Activated T-cell treated with anti-CD3 and anti-CD28 coated beads, Interleukin-2, amount 50 U/mL, for 72 hours (primary cell): Measurements from ENCODE around the gene OR9Q1. TPM values are rescaled to one million over a fixed set of nuclear protein-coding genes. Genes with fewer than 3 reads are reported as not detected.

Experiments used
- ATAC-seq, 2 donors: fragments of 150-1000 bp; cut with Tn5 transposase; replicated peaks in 1 of 2; 2 replicates each; pipeline ENCODE4 v1.10.0; 2021; ENCODE audit warnings: moderate library complexity in 2 of 2, mild to moderate bottlenecking in 1 of 2
- DNase-seq, 2 donors: peaks; one replicate each; pipeline ENCODE4 v3.0.0; 2021 to 2022; ENCODE audit warnings: mixed read lengths in 1 of 2
- H3K27ac Mint-ChIP-seq: one replicate; pipeline ENCODE4 v1.8.0; 2022; ENCODE audit warnings: mild to moderate bottlenecking, moderate library complexity, mixed read lengths
- H3K27me3 Mint-ChIP-seq: one replicate; pipeline ENCODE4 v1.8.0; 2022; ENCODE audit warnings: low read depth, mixed read lengths
- H3K36me3 Mint-ChIP-seq, 2 donors: one replicate each; pipeline ENCODE4 v1.8.0; 2022; ENCODE audit warnings: mixed read lengths in 2 of 2, mild to moderate bottlenecking in 1 of 2; ENCODE audit not compliant: insufficient read depth in 2 of 2
- H3K4me1 Mint-ChIP-seq: one replicate; pipeline ENCODE4 v1.8.0; 2022; ENCODE audit warnings: low read depth, mixed read lengths
- H3K4me3 Mint-ChIP-seq, 2 donors: one replicate each; pipeline ENCODE4 v1.8.0; 2022; ENCODE audit warnings: mild to moderate bottlenecking in 2 of 2, mixed read lengths in 2 of 2, moderate library complexity in 2 of 2
- H3K9me3 Mint-ChIP-seq, 2 donors: one replicate each; pipeline ENCODE4 v1.8.0; 2022; ENCODE audit warnings: mixed read lengths in 2 of 2
- total RNA-seq, 2 donors: library from RNA; stranded (reverse); gene quantifications; one replicate each; pipeline ENCODE4 v1.2.3, GENCODE V29; 2022

OR9Q1 gene
- total RNA-seq, 2 donors from 2014 or later: not detected

DNA sequence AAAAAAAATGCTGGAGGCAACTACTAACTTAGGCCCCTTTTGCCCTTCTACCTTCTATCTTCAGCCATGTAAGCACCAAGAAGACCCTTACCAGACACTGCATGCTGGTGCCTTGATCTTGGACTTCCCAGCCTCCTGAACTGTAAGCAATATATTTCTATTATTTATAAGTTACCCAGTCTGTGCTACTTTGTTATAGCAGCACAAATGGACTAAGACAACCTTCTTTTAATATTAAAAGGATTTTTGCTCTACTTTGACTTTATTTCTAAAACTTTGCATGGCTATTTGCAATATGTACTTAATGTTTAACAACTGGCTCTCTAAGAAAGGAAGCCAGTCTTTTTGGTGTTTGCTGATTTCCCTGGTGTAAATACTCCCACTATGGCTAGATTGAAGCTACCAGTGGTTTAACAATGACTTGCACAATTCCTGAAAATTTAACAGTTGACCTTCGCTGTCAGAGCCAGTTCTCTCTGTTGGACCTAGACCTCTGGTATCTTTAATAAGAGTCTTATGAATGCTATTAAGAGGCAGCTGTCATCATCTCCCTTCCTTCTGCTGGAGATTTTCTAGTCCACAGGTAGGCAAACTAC is 32.2 kb downstream of the OR9Q1 start:
- no peak for DNase-seq
- no peak overlapping the region for H3K4me3 Mint-ChIP-seq
- peaks cover 0 to 1% of the 10 kb centered on the region in 2 donors for H3K9me3 Mint-ChIP-seq
- no peaks in the 10 kb centered on the region for H3K4me1 Mint-ChIP-seq
- H3K27ac Mint-ChIP-seq: no peak overlapping the region
- no peaks in the 10 kb centered on the region for H3K36me3 Mint-ChIP-seq
- H3K27me3 Mint-ChIP-seq: peaks cover 5% of the 10 kb centered on the region
- no peak for ATAC-seq

DNA sequence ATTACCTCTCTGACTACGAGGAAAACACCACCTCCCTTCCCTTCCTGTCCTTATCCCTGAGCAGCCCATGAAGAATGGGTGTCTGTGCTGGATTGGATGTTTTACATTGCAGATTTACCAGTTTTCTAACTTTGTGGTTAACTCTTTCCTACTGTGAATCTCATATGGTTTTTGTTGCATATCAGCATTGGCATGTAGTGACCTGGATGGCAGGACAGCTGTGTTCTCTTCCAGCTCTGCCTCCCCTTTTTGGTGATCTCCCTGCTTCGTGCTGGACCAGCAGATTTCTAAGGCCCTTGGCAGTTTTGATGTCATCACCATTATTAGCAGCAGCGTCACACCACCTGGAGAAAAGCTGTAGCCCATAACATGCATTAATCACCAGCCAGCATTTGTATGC is 33.8 kb downstream of the OR9Q1 start:
- H3K9me3 Mint-ChIP-seq: peaks cover 0 to 1% of the 10 kb centered on the region in 2 donors
- H3K4me1 Mint-ChIP-seq: no peaks in the 10 kb centered on the region
- no peaks in the 10 kb centered on the region for H3K36me3 Mint-ChIP-seq
- no peak overlapping the region for H3K27ac Mint-ChIP-seq
- no peak for ATAC-seq
- DNase-seq: no peak
- no peak overlapping the region for H3K4me3 Mint-ChIP-seq
- peaks cover 5% of the 10 kb centered on the region for H3K27me3 Mint-ChIP-seq

DNA sequence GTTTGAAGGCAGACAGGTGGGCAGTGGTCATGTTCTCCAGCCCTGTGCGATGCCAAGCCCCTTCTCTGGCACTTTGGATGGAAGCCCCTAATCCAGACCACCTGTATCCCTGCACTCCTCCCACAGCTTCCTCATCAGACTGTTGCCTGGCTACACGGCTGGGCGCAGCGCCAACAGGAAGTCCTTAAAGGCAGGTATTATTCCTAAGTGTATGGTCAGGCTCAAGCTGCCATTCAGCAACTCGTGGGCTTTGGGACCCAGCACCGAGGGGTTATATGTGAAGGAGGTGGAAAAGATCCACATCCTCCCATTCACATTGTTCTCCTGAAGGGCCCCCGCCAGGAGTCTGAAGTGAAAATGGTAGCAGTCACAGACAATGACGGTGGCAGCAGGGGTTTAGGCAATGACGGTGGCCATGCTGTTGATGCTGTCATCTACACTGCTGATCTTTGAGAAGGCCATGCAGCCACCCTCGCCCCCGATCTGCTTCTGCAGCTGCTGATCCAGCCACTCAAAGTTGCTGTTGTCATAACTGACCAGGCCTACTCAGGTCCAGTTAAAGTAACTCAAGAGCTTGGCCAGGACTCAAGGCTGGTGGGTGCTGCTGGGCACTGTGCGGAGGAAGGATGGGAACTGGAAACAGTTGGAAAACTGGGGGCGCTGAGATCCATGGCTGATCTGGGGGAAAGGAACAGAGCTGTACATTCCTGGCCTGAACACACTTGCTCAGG is 34.8 kb downstream of the OR9Q1 start:
- Mint-ChIP-seq H3K9me3 (peaks cover 0 to 1% of the 10 kb centered on the region in 2 donors), H3K4me3 (no peak overlapping the region)

DNA sequence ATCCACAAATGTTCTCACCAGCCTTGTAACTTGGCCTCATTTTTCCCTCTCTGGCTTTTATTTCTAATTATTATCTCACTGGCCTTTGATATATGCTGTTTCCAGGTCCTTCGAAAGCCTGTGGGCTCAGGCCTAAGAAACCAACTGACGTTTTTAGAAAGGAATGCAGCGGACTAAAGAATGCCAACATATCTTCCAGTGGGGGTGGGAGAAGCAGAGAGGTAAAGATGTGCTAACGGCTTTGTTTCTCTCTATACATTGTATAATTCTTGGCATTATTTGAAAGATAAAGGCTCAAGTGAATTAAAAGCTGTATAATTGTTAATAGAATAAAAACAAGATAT is 35.3 kb downstream of the OR9Q1 start:
- Mint-ChIP-seq H3K4me3 (no peak overlapping the region), H3K4me1 (no peaks in the 10 kb centered on the region), H3K36me3 (no peaks in the 10 kb centered on the region), H3K27me3 (peaks cover 5% of the 10 kb centered on the region), H3K9me3 (peaks cover 0 to 1% of the 10 kb centered on the region in 2 donors), H3K27ac (no peak overlapping the region)
- DNase-seq (no peak), ATAC-seq (no peak)

More for the DNA sequence above, 34.8 kb downstream of the OR9Q1 start:
- Mint-ChIP-seq H3K4me1 (no peaks in the 10 kb centered on the region), H3K27ac (no peak overlapping the region), H3K36me3 (no peaks in the 10 kb centered on the region), H3K27me3 (peaks cover 5% of the 10 kb centered on the region)
- ATAC-seq (no peak), DNase-seq (no peak)

DNA sequence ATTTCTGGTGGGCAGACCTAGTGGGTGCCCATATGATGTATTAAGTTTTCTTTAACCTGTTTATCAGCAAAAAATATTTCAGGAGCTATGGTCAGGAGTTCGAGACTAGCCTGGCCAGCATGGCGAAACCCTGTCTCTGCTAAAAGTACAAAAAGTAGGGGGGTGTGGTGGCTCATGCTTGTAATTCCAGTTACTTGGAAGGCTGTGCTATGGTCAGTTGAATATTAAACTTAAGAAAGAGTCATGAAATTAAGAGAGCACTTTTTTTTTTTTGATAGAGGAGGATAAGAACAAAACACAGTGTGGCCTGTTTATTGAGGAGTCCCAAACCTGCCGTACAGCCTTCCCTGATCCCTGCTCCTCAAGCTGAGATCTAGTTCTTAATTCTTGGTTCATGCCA is 36.9 kb downstream of the OR9Q1 start:
- peaks cover 5% of the 10 kb centered on the region for H3K27me3 Mint-ChIP-seq
- no peaks in the 10 kb centered on the region for H3K4me1 Mint-ChIP-seq

DNA sequence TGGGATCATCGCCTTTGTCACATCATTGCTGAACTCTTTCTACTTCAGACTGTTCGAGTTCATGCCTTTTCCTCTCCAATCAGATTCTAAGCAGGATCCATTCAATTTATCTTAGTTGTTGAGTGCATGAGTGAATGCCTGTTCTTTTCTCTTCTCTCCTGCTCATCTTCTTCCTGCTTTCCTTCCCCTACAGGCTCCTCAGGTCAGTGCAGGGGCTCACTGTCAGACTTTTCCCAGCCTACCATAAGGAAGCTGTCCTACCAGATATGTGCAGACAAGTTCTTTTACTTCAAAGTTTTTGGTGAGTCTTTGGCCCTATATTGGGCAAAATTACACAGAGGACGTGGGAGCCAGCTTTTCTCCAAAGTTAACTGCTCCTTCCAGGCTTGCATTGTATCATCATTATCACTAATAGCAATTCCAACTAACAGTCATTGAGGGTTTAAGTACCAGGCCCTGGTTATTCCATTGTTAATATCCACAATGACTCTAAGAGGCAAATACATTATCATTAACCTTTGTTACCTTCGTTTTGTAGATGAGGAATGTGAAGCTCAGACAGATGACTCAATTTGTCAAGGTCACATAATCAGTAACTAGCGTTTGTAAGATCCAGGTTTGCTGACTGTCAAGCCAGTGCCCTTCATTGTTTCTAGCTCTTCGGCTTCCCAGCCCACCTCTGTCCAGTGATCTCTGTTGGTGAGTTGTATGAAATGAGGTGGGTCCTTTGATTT is 37.4 kb downstream of the OR9Q1 start:
- no peak overlapping the region for H3K27ac Mint-ChIP-seq
- no peaks in the 10 kb centered on the region for H3K36me3 Mint-ChIP-seq
- peaks cover 5% of the 10 kb centered on the region for H3K27me3 Mint-ChIP-seq
- ATAC-seq (no peak), DNase-seq (no peak)
- H3K4me3 Mint-ChIP-seq: no peak overlapping the region
- H3K4me1 Mint-ChIP-seq: no peaks in the 10 kb centered on the region
- H3K9me3 Mint-ChIP-seq: no peaks in the 10 kb centered on the region

More for the DNA sequence above, 36.9 kb downstream of the OR9Q1 start:
- DNase-seq (no peak), ATAC-seq (no peak)
- Mint-ChIP-seq H3K9me3 (peaks cover 0 to 1% of the 10 kb centered on the region in 2 donors), H3K4me3 (no peak overlapping the region), H3K36me3 (no peaks in the 10 kb centered on the region), H3K27ac (no peak overlapping the region)

DNA sequence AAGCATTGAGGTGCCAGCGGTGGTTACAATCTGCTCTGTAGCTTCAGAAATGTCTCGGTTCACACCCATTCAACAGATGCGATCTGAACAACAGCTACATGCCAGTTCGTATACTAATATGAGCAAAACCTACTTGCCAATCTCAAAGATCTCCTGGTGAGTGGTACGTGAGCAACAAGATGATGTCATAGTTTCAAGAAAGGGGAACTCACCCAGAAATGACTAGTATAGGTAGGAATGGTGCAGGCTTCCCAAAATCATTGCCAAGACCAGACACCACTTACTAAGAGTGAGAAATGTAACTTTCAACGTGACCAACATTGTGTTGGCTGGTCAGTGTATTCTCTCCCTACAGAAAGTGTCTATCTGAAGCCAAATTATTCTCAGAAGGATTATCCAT is 38.1 kb downstream of the OR9Q1 start:
- no peak overlapping the region for H3K27ac Mint-ChIP-seq
- ATAC-seq: peak; percentile 11 to 53
- no peak for DNase-seq
- no peaks in the 10 kb centered on the region for H3K36me3 Mint-ChIP-seq
- peaks cover 5% of the 10 kb centered on the region for H3K27me3 Mint-ChIP-seq
- no peaks in the 10 kb centered on the region for H3K4me1 Mint-ChIP-seq
- no peaks in the 10 kb centered on the region for H3K9me3 Mint-ChIP-seq
- no peak overlapping the region for H3K4me3 Mint-ChIP-seq

DNA sequence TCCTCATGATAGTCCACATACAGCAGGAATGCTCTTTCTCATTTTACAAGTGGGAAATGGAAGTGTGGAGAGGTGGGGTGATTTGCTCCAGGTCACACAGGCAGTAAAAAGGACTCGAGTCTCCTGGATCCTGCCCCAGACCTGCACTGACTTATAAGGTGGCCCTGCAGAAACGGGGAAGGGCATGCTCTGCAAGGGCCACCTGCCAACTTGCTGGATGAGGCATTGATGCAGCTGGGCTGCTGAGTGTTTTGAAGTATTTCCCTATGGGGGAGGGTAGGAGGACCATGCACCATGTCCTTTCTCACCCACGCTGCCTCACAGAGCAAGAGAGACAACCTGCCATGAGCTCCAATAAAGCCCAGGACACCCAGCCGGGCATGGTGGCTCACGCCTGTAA is 44.0 kb downstream of the OR9Q1 start:
- H3K27me3 Mint-ChIP-seq: no peaks in the 10 kb centered on the region
- no peak for DNase-seq
- H3K4me1 Mint-ChIP-seq: no peaks in the 10 kb centered on the region
- H3K36me3 Mint-ChIP-seq: no peaks in the 10 kb centered on the region
- no peak overlapping the region for H3K27ac Mint-ChIP-seq
- no peak for ATAC-seq
- H3K4me3 Mint-ChIP-seq: no peak overlapping the region
- H3K9me3 Mint-ChIP-seq: no peaks in the 10 kb centered on the region

DNA sequence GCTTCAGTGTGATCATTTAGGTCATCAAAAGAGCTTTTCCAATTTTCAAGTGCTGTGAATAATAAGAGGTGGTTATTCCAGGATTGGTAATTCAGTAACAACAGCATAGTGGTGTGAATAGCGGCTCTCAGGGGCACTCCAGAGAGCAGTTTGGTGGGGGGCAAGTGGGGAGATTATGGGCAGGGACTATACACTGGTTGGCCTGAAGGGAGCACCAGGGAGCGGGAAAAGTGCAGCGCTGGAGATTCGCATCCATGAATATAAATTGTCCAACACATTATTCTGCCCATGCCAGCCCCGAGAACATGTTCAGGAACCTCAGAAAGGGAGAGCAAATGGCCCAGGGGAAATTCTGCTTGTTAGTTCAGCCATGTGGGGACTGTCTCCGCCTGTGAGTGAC is 45.0 kb downstream of the OR9Q1 start:
- H3K4me3 Mint-ChIP-seq: no peak overlapping the region
- no peaks in the 10 kb centered on the region for H3K9me3 Mint-ChIP-seq
- no peaks in the 10 kb centered on the region for H3K4me1 Mint-ChIP-seq
- no peak overlapping the region for H3K27ac Mint-ChIP-seq
- peaks cover under 1% of the 10 kb centered on the region for H3K27me3 Mint-ChIP-seq
- no peaks in the 10 kb centered on the region for H3K36me3 Mint-ChIP-seq
- ATAC-seq (no peak), DNase-seq (no peak)

DNA sequence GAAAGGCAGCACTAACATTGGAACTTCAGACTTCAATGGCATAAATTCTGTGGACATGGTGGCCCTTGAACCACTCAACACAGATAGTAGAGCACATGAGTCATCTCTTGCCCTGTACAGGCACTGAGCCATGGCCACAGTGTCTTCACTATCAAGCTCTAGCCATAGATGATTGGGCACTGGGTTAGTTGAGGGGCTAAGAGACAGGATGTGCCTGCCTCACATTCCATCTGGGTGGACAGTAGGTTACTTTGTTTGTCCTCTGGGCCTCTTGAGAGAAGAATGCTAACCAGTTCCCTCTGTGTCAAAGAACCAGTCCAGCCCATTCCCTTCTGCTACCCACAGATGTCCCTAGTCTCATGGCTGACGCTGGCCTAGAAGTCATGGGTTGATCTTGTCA is 46.9 kb downstream of the OR9Q1 start:
- Mint-ChIP-seq H3K4me3 (no peak overlapping the region), H3K9me3 (peaks cover 0 to 1% of the 10 kb centered on the region in 2 donors), H3K36me3 (no peaks in the 10 kb centered on the region), H3K4me1 (no peaks in the 10 kb centered on the region), H3K27ac (no peak overlapping the region), H3K27me3 (peaks cover 14% of the 10 kb centered on the region)
- DNase-seq: no peak
- ATAC-seq: no peak

DNA sequence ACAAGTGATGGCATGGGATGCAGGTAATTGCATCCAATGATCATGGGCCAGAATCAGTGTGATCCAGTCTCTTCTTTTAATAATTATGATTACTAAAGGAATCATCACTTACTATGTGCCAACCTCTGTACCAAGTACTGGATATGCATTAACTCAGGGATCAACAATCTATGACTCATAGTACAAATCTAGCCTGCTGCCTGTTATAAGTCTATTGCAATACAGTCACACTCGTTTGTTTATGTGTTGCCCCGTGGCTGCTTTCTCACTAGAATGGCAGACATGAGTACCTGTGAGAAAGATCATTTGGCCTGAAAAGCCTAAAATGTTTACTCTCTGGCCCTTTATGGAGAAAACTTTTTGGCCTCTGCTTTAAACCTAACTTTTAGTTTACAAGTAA is 52.1 kb downstream of the OR9Q1 start:
- no peak overlapping the region for H3K4me3 Mint-ChIP-seq
- DNase-seq: no peak
- H3K9me3 Mint-ChIP-seq: peaks cover 1 to 2% of the 10 kb centered on the region in 2 donors
- H3K36me3 Mint-ChIP-seq: no peaks in the 10 kb centered on the region
- H3K27me3 Mint-ChIP-seq: peaks cover 22% of the 10 kb centered on the region
- no peak overlapping the region for H3K27ac Mint-ChIP-seq
- ATAC-seq: no peak
- no peaks in the 10 kb centered on the region for H3K4me1 Mint-ChIP-seq

DNA sequence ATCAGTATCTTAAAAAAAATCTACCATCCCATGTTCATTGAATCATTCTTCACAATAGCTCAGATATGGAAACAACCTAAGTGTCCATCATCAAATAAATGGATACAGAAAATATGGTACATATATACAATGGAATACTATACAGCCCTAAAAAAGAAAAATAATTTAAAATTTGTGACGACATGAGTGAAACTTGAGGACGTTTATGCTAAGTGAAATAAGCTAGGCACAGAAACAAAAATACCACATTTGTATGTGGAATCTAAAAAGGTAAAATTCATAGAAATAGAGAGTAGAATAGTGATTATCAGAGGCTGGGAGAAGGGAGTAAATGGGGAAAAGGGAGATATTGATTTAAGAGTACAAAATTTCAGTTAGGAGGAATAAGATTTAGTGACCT is 62.8 kb downstream of the OR9Q1 start:
- Mint-ChIP-seq H3K27ac (no peak overlapping the region), H3K4me3 (no peak overlapping the region), H3K36me3 (peaks cover 0 to 2% of the 10 kb centered on the region in 2 donors), H3K27me3 (peaks cover 12% of the 10 kb centered on the region), H3K9me3 (peaks cover 2 to 5% of the 10 kb centered on the region in 2 donors), H3K4me1 (no peaks in the 10 kb centered on the region)
- ATAC-seq (no peak), DNase-seq (no peak)

DNA sequence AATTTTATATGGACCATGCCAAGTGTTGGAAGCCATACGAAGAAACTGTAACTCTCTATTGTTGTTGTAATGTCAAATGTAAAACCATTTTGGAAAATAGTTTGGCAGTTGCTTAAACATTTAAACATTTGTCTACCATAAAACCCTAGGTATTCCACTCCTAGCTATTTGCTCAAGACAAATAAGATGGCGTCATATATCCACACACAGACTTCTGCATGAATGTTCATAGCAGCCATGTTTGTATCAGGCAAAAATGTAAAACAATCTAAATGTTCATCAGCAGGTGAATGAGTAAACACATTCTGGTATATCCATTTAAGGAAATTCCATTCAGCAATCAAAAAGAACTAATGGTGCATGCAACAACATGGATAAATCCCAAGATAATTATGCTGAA is 73.8 kb downstream of the OR9Q1 start:
- Mint-ChIP-seq H3K27ac (no peak overlapping the region), H3K4me1 (no peaks in the 10 kb centered on the region), H3K4me3 (no peak overlapping the region), H3K27me3 (no peaks in the 10 kb centered on the region), H3K36me3 (peaks cover 0 to 2% of the 10 kb centered on the region in 2 donors), H3K9me3 (peaks cover 5 to 6% of the 10 kb centered on the region in 2 donors)
- ATAC-seq (no peak), DNase-seq (no peak)
